ENCODE data around the gene UGT1A9. TPM values are rescaled to one million over a fixed set of nuclear protein-coding genes. Genes with fewer than 3 reads are reported as not detected.
"Not testable (repeated sequence)": the region's sequence is repeated elsewhere in the genome, so short reads cannot be mapped to it uniquely, and the experiment has no call there.

UGT1A9 gene
- total and polyA plus RNA-seq, 2 of the 13 experiments (the other 11 are each of a cell fraction or from before 2014, with no cell fraction given), result 0.07 TPM; not detected in 1

- TF ChIP-seq ZBTB43 (CRISPR knock-in tag; conservative IDR thresholded peaks at IDR 0.05) (no peak), ZNF674 (CRISPR knock-in tag; IDR thresholded peaks at IDR 0.05; ENCODE audit: low read depth) (no peak), ZNF329 (CRISPR knock-in tag; IDR thresholded peaks at IDR 0.05; ENCODE audit: low read depth) (no peak), YY1 (IDR thresholded peaks at IDR 0.05; ENCODE audit: insufficient read depth, insufficient replicate concordance, low read depth, low read length) (no peak), IKZF1 (IDR thresholded peaks at IDR 0.05) (no peak), KDM5A (IDR thresholded peaks at IDR 0.05; ENCODE audit: borderline replicate concordance, low read length) (no peak), HOXA5 (CRISPR knock-in tag; IDR thresholded peaks at IDR 0.05) (no peak), ZFP36 (IDR thresholded peaks at IDR 0.05; ENCODE audit: borderline replicate concordance, low read depth, low read length, partially characterized antibody) (no peak), ZNF367 (CRISPR knock-in tag; IDR thresholded peaks at IDR 0.05; ENCODE audit: borderline replicate concordance) (no peak), ATRX (CRISPR knock-in tag; IDR thresholded peaks at IDR 0.05; ENCODE audit: borderline replicate concordance) (no peak)
Measured at GRCh38 chr2:233671290-233672161, at the start of gene UGT1A9 (continued).

GRCh38 chr2:233627331-233628025, 44.2 kb upstream of the UGT1A9 start:
- Histone ChIP-seq H3K4me3 (replicated peaks in 1 of 3; ENCODE audit: insufficient read depth in 1 of 3, low read depth in 2 of 3, low read length in 3 of 3) (no peak overlapping the region), H3K27me3 (ENCODE audit: control insufficient read depth in 1 of 2, insufficient read depth in 2 of 2, low read length in 2 of 2) (no peaks in the 10 kb centered on the region), H3K9ac (ENCODE audit: insufficient read depth, low read depth, low read length) (no peak overlapping the region), H2AFZ (ENCODE audit: low read length) (no peak overlapping the region), H3K4me1 (ENCODE audit: insufficient read depth, low read length) (no peaks in the 10 kb centered on the region), H3K4me2 (ENCODE audit: low read depth, low read length) (no peak overlapping the region), H3K79me2 (ENCODE audit: insufficient read depth, low read length) (no peaks in the 10 kb centered on the region), H3K9me3 (ENCODE audit: low read length) (0 out of 2 replicates have a peak, but pooled peaks cover 4% of the 10 kb centered on the region), H3K36me3 (replicated peaks in 1 of 2; ENCODE audit: control insufficient read depth in 1 of 2, insufficient read depth in 2 of 2, low read length in 2 of 2) (no peaks in the 10 kb centered on the region), H3K27ac (ENCODE audit: extremely low read length, insufficient read depth, low read length) (no peak overlapping the region), H4K20me1 (ENCODE audit: insufficient read depth, low read length) (no peaks in the 10 kb centered on the region)
- 4% methylated on average over 5 of the region's 5 CpGs for WGBS (ENCODE audit: low lambda C conversion rate)
- no peak for ATAC-seq
- BruUV-seq (replicated peaks), result no TSS peak
- TF ChIP-seq NFE2L2 (IDR thresholded peaks at IDR 0.05; ENCODE audit: low read length), result 0 out of 2 replicates have a peak, but pooled peaks have one; percentile 27
- TF ChIP-seq ZNF121 (CRISPR knock-in tag; IDR thresholded peaks at IDR 0.05), result no peak
- ChIA-PET POLR2A (no interaction called here), CTCF (ENCODE audit: low intra/inter-chr PET ratio, low total read pairs) (no interaction called here)
- DNase-seq (ENCODE audit: low spot score), result no peak
- FAIRE-seq, result no peak
- intact Hi-C loops (cut with micrococcal nuclease; ENCODE audit: unreplicated experiment), result no loop called here
- in situ Hi-C loops (cut with HindIII; ENCODE audit: extremely low pct_ligation_motif_present, low pct_unique_long_range_greater_than_20kb), result no loop called here

- 38% methylated on average over 10 of the region's 10 CpGs for WGBS (ENCODE audit: low lambda C conversion rate)
- CTCF ChIA-PET (ENCODE audit: low intra/inter-chr PET ratio, low total read pairs), result not testable (repeated sequence)
Measured at GRCh38 chr2:233636306-233636705, 35.4 kb upstream of the UGT1A9 start, which contains the start of gene UGT1A10. Gene UGT1A10, plus strand, starts transcription at chr2:233636448. Its CDS starts 75 bp downstream, at chr2:233636523.

More at GRCh38 chr2:233636306-233636705, 35.4 kb upstream of the UGT1A9 start, which contains the start of gene UGT1A10:
- POLR2A ChIA-PET; ATAC-seq; H2AFZ ChIP-seq (ENCODE audit: low read length); DNase-seq (ENCODE audit: low spot score); BruUV-seq (replicated peaks); H3K4me1 ChIP-seq (ENCODE audit: insufficient read depth, low read length); H3K79me2 ChIP-seq (ENCODE audit: insufficient read depth, low read length); H3K27me3 ChIP-seq (ENCODE audit: control insufficient read depth in 1 of 2, insufficient read depth in 2 of 2, low read length in 2 of 2); H3K4me3 ChIP-seq (replicated peaks in 1 of 3; ENCODE audit: insufficient read depth in 1 of 3, low read depth in 2 of 3, low read length in 3 of 3); intact Hi-C loops (cut with micrococcal nuclease; ENCODE audit: unreplicated experiment); H4K20me1 ChIP-seq (ENCODE audit: insufficient read depth, low read length); H3K4me2 ChIP-seq (ENCODE audit: low read depth, low read length); H3K9ac ChIP-seq (ENCODE audit: insufficient read depth, low read depth, low read length); in situ Hi-C loops (cut with HindIII; ENCODE audit: extremely low pct_ligation_motif_present, low pct_unique_long_range_greater_than_20kb); H3K9me3 ChIP-seq (ENCODE audit: low read length); H3K36me3 ChIP-seq (replicated peaks in 1 of 2; ENCODE audit: control insufficient read depth in 1 of 2, insufficient read depth in 2 of 2, low read length in 2 of 2); FAIRE-seq; H3K27ac ChIP-seq (ENCODE audit: extremely low read length, insufficient read depth, low read length): not testable (repeated sequence)
